SU-DHL-6 (cell line): Measurements from ENCODE around the gene PDE4B.

ENCODE experiments used
- H2AFZ ChIP-seq: fragments of 200-600 bp; sonication (generic); 2 replicates; pipeline ENCODE4 v1.6.1; 2014; ENCODE audit warnings: low read depth, mild to moderate bottlenecking, moderate library complexity, mixed read lengths, antibody characterized with exemption, low read length; ENCODE audit not compliant: severe bottlenecking
- H3F3A ChIP-seq: fragments of 200-600 bp; shearing (Covaris generic); 2 replicates; pipeline ENCODE4 v1.6.0; 2016; ENCODE audit warnings: antibody characterized with exemption, mild to moderate bottlenecking; ENCODE audit not compliant: insufficient read depth
- H3K27ac ChIP-seq: fragments of 200-600 bp; sonication (generic); 2 replicates; pipeline ENCODE4 v1.5.1; 2016; ENCODE audit warnings: low read depth, mild to moderate bottlenecking, low read length, moderate library complexity, mixed read lengths
- H3K27me3 ChIP-seq: fragments of 200-600 bp; sonication (generic), shearing (Covaris generic); 2 replicates; pipeline ENCODE4 v1.6.0; 2014; ENCODE audit warnings: mild to moderate bottlenecking, low read length
- H3K36me3 ChIP-seq: fragments of 200-600 bp; sonication (generic); 2 replicates; pipeline ENCODE4 v1.6.1; 2014; ENCODE audit warnings: mild to moderate bottlenecking, low read length, mixed read lengths
- H3K4me2 ChIP-seq: fragments of 300-600, 200-600 bp; shearing (Covaris generic), sonication (generic); 2 replicates; pipeline ENCODE4 v1.6.0; 2014; ENCODE audit warnings: low read length, low read depth, mild to moderate bottlenecking; ENCODE audit not compliant: poor library complexity, severe bottlenecking
- H3K4me3 ChIP-seq: fragments of 200-600 bp; sonication (generic); 2 replicates; pipeline ENCODE4 v1.5.1; 2014; ENCODE audit warnings: antibody characterized with exemption, low read length, mild to moderate bottlenecking, mixed read lengths; ENCODE audit not compliant: insufficient read depth, poor library complexity, severe bottlenecking
- H3K79me2 ChIP-seq: fragments of 200-600 bp; sonication (generic); 2 replicates; pipeline ENCODE4 v1.6.1; 2014; ENCODE audit warnings: mild to moderate bottlenecking, low read length, moderate library complexity; ENCODE audit not compliant: insufficient read depth
- H3K9ac ChIP-seq: fragments of 200-600 bp; sonication (generic); 2 replicates; pipeline ENCODE4 v1.7.0; 2014; ENCODE audit warnings: mild to moderate bottlenecking, low read length
- H3K9me2 ChIP-seq: fragments of 200-600 bp; sonication (generic); replicated peaks from 2 replicates; pipeline ENCODE4 v1.6.1; 2014; ENCODE audit warnings: low read length; ENCODE audit not compliant: insufficient read depth
- H3K9me3 ChIP-seq: fragments of 200-600 bp; sonication (generic); 2 replicates; pipeline ENCODE4 v1.6.1; 2014; ENCODE audit warnings: low read length, mixed read lengths; ENCODE audit not compliant: insufficient read depth
- H4K20me1 ChIP-seq: fragments of 200-600 bp; sonication (generic); 2 replicates; pipeline ENCODE4 v1.6.1; 2014; ENCODE audit warnings: low read depth, mild to moderate bottlenecking, antibody characterized with exemption, low read length, moderate library complexity, mixed read lengths
- EZH2phosphoT487 ChIP-seq: fragments of 200-600 bp; sonication (generic), shearing (Covaris generic); conservative IDR thresholded peaks from 2 replicates; pipeline ENCODE4 v1.6.1; 2018; ENCODE audit warnings: mild to moderate bottlenecking, antibody characterized with exemption, low read length, moderate library complexity, mixed read lengths
- TF ChIP-seq, protein P1 (sequence below): fragments of 200-600 bp; sonication (generic); IDR thresholded peaks from one replicate; pipeline ENCODE4 v1.5.1; 2017; ENCODE audit warnings: antibody characterized with exemption, mild to moderate bottlenecking, low read length, moderate library complexity; ENCODE audit not compliant: insufficient read depth, poor library complexity, severe bottlenecking

The PDE4B gene

GRCh38 chr1:66160719-66161118 lies 368.0 kb downstream of the PDE4B start:
- H2AFZ ChIP-seq = no peak overlapping the region
- H3F3A ChIP-seq = no peaks in the 10 kb centered on the region
- no peaks in the 10 kb centered on the region for H4K20me1 ChIP-seq
- no peak overlapping the region for H3K4me3 ChIP-seq
- no peak overlapping the region for H3K27ac ChIP-seq
- no peak overlapping the region for H3K9ac ChIP-seq
- no peaks in the 10 kb centered on the region for H3K9me2 ChIP-seq
- TF ChIP-seq EZH2phosphoT487 = no peak
- TF ChIP-seq, protein P1, sequence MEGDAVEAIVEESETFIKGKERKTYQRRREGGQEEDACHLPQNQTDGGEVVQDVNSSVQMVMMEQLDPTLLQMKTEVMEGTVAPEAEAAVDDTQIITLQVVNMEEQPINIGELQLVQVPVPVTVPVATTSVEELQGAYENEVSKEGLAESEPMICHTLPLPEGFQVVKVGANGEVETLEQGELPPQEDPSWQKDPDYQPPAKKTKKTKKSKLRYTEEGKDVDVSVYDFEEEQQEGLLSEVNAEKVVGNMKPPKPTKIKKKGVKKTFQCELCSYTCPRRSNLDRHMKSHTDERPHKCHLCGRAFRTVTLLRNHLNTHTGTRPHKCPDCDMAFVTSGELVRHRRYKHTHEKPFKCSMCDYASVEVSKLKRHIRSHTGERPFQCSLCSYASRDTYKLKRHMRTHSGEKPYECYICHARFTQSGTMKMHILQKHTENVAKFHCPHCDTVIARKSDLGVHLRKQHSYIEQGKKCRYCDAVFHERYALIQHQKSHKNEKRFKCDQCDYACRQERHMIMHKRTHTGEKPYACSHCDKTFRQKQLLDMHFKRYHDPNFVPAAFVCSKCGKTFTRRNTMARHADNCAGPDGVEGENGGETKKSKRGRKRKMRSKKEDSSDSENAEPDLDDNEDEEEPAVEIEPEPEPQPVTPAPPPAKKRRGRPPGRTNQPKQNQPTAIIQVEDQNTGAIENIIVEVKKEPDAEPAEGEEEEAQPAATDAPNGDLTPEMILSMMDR = no peak
- H3K9me3 ChIP-seq = no peaks in the 10 kb centered on the region
- H3K27me3 ChIP-seq = no peaks in the 10 kb centered on the region
- H3K4me2 ChIP-seq = no peak overlapping the region
- no peaks in the 10 kb centered on the region for H3K79me2 ChIP-seq
- H3K36me3 ChIP-seq = no peaks in the 10 kb centered on the region

- Histone ChIP-seq H3K36me3 (no peaks in the 10 kb centered on the region), H3K4me2 (no peak overlapping the region), H3K9ac (no peak overlapping the region), H3F3A (no peaks in the 10 kb centered on the region), H3K27me3 (no peaks in the 10 kb centered on the region), H3K9me3 (no peaks in the 10 kb centered on the region), H3K79me2 (no peaks in the 10 kb centered on the region), H2AFZ (no peak overlapping the region), H3K9me2 (no peaks in the 10 kb centered on the region), H3K27ac (no peak overlapping the region), H3K4me3 (no peak overlapping the region), H4K20me1 (no peaks in the 10 kb centered on the region)
- TF ChIP-seq, protein P1 = no peak
- no peak for TF ChIP-seq EZH2phosphoT487
Observed at GRCh38 chr1:66166753-66167152, 374.1 kb downstream of the PDE4B start.

DNA sequence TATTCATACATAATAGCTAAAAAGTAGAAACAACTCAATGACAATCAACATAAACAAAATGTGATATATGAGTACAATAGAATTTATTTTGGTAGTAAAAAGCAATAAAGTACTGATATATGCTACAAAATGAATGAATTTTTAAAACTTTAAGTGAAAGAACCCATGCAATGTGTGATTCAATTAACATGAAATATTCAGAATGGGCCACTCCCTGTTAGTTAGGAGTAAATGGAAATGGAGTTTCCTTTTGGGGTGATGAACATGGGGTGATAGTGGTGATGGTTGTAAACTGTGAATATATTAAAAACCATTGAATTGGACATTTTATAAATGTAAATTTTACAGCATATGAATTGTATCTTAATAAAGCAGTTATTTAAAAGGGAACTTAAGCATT lies 374.6 kb downstream of the PDE4B start:
- Histone ChIP-seq H3K4me2 (no peak overlapping the region), H3K9me3 (no peaks in the 10 kb centered on the region), H3K36me3 (no peaks in the 10 kb centered on the region), H3K27ac (no peak overlapping the region), H3K27me3 (no peaks in the 10 kb centered on the region), H3K9ac (no peak overlapping the region), H3F3A (no peaks in the 10 kb centered on the region), H2AFZ (no peak overlapping the region), H3K4me3 (no peak overlapping the region), H3K79me2 (no peaks in the 10 kb centered on the region), H3K9me2 (no peaks in the 10 kb centered on the region), H4K20me1 (no peaks in the 10 kb centered on the region)
- no peak for TF ChIP-seq EZH2phosphoT487
- TF ChIP-seq, protein P1 = no peak
